Calu3 (cell line): ENCODE results near the gene ATP11A. TPM values are rescaled to one million over a fixed set of nuclear protein-coding genes. Genes with fewer than 3 reads are reported as not detected.

ENCODE experiments used
- BruUV-seq: library from RNA; stranded (reverse); fragments of 400-500 nt; replicated peaks from 2 replicates; lab custom pipeline; 2021; lab: Mats Ljungman, UMichigan
- CTCF ChIA-PET: fragments of 300-600 bp; sonication (Branson Sonifier 250); formaldehyde crosslinking; loops from one replicate; lab custom pipeline; 2022; ENCODE audit warnings: antibody characterized with exemption; lab: Charles Lee
- DNase-seq: peaks from one replicate; pipeline ENCODE4 v3.0.0; 2022
- H3K27ac Mint-ChIP-seq: one replicate; pipeline ENCODE4 v1.8.0; 2022; ENCODE audit warnings: mixed read lengths; ENCODE audit not compliant: unreplicated experiment
- H3K27me3 Mint-ChIP-seq: one replicate; pipeline ENCODE4 v1.8.0; 2022; ENCODE audit warnings: mixed read lengths; ENCODE audit not compliant: unreplicated experiment
- H3K36me3 Mint-ChIP-seq: one replicate; pipeline ENCODE4 v1.8.0; 2022; ENCODE audit warnings: mild to moderate bottlenecking, moderate library complexity, mixed read lengths; ENCODE audit not compliant: insufficient read depth, unreplicated experiment
- H3K4me1 Mint-ChIP-seq: one replicate; pipeline ENCODE4 v1.8.0; 2022; ENCODE audit warnings: mild to moderate bottlenecking, low read depth, mixed read lengths; ENCODE audit not compliant: unreplicated experiment
- H3K4me3 Mint-ChIP-seq: one replicate; pipeline ENCODE4 v1.8.0; 2022; ENCODE audit warnings: mild to moderate bottlenecking, low read depth, moderate library complexity, mixed read lengths; ENCODE audit not compliant: unreplicated experiment
- H3K9me3 Mint-ChIP-seq: one replicate; pipeline ENCODE4 v1.8.0; 2022; ENCODE audit warnings: low read depth, mixed read lengths; ENCODE audit not compliant: unreplicated experiment
- CTCF ChIP-seq: fragments of 200-600 bp; IDR thresholded peaks from one replicate; pipeline ENCODE4 v1.8.0; 2022; ENCODE audit warnings: antibody characterized with exemption; ENCODE audit not compliant: unreplicated experiment
- intact Hi-C: fragments of 100-400 bp; cut with micrococcal nuclease; formaldehyde crosslinking; loops from one replicate; pipeline ENCODE4 v1.10.0; 2022; ENCODE audit not compliant: unreplicated experiment
- total RNA-seq: library from RNA; stranded (reverse); gene quantifications from 2 replicates; pipeline ENCODE4 v1.2.3, GENCODE V29; 2022

Gene ATP11A
- total RNA-seq, 1 experiment from 2014 or later = 115 TPM

- H3K27ac Mint-ChIP-seq = no peak overlapping the region
- no peak overlapping the region for H3K4me3 Mint-ChIP-seq
- no peaks in the 10 kb centered on the region for H3K9me3 Mint-ChIP-seq
- intact Hi-C loops = no loop called here
- CTCF ChIA-PET = no interaction called here
- no peaks in the 10 kb centered on the region for H3K36me3 Mint-ChIP-seq
- H3K4me1 Mint-ChIP-seq = no peaks in the 10 kb centered on the region
- no peak for TF ChIP-seq CTCF
- no peak for DNase-seq
- no TSS peak for BruUV-seq
- no peaks in the 10 kb centered on the region for H3K27me3 Mint-ChIP-seq
Measured at GRCh38 chr13:112756081-112756480, 66.2 kb downstream of the ATP11A start.

- CTCF ChIA-PET = no interaction called here
- H3K27ac Mint-ChIP-seq = no peak overlapping the region
Measured at GRCh38 chr13:112756511-112756966, 66.7 kb downstream of the ATP11A start.

GRCh38 chr13:112756967-112757758 lies 67.3 kb downstream of the ATP11A start:
- CTCF ChIA-PET = no interaction called here
- Mint-ChIP-seq H3K36me3 (no peaks in the 10 kb centered on the region), H3K4me3 (no peak overlapping the region), H3K27ac (no peak overlapping the region), H3K4me1 (no peaks in the 10 kb centered on the region), H3K9me3 (no peaks in the 10 kb centered on the region), H3K27me3 (no peaks in the 10 kb centered on the region)
- intact Hi-C loops = no loop called here
- no TSS peak for BruUV-seq
- no peak for TF ChIP-seq CTCF
- DNase-seq = no peak

More at GRCh38 chr13:112756511-112756966, 66.7 kb downstream of the ATP11A start:
- H3K4me1 Mint-ChIP-seq = no peaks in the 10 kb centered on the region
- DNase-seq = no peak
- no peak for TF ChIP-seq CTCF
- no peak overlapping the region for H3K4me3 Mint-ChIP-seq
- H3K27me3 Mint-ChIP-seq = no peaks in the 10 kb centered on the region
- no peaks in the 10 kb centered on the region for H3K9me3 Mint-ChIP-seq
- BruUV-seq = no TSS peak
- no peaks in the 10 kb centered on the region for H3K36me3 Mint-ChIP-seq
- intact Hi-C loops = no loop called here

GRCh38 chr13:112757759-112758086 lies 67.9 kb downstream of the ATP11A start:
- Mint-ChIP-seq H3K4me3 (no peak overlapping the region), H3K27ac (no peak overlapping the region), H3K36me3 (no peaks in the 10 kb centered on the region), H3K4me1 (no peaks in the 10 kb centered on the region), H3K27me3 (no peaks in the 10 kb centered on the region), H3K9me3 (no peaks in the 10 kb centered on the region)
- DNase-seq = no peak
- intact Hi-C loops = no loop called here
- no TSS peak for BruUV-seq
- no peak for TF ChIP-seq CTCF
- CTCF ChIA-PET = no interaction called here
